SH-SY5Y (cell line): Measurements from ENCODE around the gene ADCYAP1R1.

Experiments
- GATA2 ChIP-seq: IDR thresholded peaks from 2 replicates; pipeline ENCODE4 v1.6.1; 2011; ENCODE audit warnings: mild to moderate bottlenecking, low read depth, low read length
- GATA3 ChIP-seq: IDR thresholded peaks from 2 replicates; pipeline ENCODE4 v1.6.1; 2011; ENCODE audit warnings: low read depth, mild to moderate bottlenecking, low read length, moderate library complexity

DNA sequence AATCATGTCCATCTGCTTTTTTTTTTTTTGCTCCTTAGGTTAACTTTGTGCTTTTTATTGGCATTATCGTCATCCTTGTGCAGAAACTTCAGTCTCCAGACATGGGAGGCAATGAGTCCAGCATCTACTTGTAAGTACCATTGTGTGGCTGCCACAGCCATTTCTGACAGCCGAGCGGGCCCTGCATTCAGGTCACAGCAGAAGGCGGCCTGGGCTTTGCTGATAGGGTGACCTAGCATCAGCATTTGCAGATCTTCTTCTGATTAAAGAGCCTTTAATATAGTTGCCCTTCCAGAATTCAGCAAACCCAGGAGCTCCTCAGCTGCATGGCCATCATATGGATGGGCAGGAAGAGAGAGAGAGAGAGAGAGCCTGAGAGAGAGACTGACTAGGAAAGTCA is 40.5 kb downstream of the ADCYAP1R1 start:
- no peak for TF ChIP-seq GATA2
- TF ChIP-seq GATA3, result no peak
